NCI-H2171 treated with DMSO at 0.1 percent for 48 hours (cell line): ENCODE data around the gene GPBAR1.

Experiments
- DNase-seq: peaks from one replicate; lab custom pipeline; 2025; lab: John Stamatoyannopoulos, UW

The GPBAR1 gene

DNA sequence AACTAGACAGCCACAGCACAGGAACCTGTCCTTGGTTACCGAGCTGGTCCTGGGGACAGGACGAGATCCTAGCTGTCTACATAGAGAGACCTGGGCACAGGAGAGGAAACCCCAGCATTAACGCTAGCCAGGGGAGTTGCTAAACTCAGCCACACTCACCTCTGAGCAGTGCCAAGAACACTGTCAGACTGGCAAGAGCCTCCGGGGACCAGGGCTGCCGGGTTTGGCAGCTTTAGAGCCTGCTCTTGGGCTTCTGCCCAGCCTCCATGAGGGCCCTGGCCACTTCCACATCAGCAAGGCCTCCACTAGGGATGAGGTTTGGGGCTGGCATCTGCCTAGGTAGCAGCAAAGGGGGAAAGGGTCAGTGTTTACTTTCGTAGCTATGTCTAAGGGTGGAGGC, 24.8 kb downstream of the GPBAR1 start:
- peak; percentile 16 for DNase-seq

DNA sequence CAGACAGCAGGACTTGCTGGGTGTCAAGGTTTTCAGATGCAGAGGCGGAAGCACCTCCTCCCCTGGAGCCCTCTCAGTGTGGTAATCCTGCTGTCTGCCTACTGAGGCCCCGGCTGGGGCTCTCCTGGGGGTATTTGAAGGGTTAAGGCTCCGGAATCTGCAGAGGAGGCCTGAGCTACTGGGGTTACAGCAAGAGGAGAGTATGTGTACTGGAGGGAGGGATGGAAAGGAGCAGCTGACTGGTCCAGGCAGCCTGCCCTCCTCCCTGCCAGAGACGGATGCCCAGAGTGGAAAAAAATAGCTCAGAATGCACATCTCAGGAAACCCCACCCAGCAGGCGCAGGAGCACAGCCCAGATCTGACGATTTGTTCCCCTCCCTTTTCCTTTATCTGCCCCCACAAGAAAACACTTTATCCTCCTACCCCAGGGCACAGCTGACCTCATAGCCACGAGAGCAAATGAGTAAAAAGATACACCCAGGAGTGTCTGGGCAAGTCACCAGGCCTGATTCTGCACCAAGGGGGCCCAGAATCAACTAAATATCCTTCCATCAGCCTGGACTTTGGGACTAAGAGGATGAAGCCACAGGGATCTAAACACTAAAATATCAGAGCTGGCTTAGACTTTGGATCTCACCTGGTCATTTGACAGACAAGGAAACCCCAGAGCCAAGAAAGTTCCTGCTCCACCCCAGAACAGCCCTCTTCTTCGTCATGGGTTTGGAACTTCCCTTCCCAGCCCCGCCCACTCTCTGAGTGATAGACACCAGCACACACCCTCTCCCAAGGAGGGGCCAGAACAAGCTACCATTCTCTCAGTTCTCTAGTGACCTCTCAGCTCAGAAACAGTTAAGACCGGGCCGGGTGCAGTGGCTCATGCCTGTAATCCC, 26.0 kb downstream of the GPBAR1 start:
- no peak for DNase-seq

GRCh38 chr2:218289639-218290315, 29.0 kb downstream of the GPBAR1 start:
- no peak for DNase-seq

- DNase-seq, result no peak
These were observed 29.8 kb downstream of the GPBAR1 start for GRCh38 chr2:218290316-218291261.

DNA sequence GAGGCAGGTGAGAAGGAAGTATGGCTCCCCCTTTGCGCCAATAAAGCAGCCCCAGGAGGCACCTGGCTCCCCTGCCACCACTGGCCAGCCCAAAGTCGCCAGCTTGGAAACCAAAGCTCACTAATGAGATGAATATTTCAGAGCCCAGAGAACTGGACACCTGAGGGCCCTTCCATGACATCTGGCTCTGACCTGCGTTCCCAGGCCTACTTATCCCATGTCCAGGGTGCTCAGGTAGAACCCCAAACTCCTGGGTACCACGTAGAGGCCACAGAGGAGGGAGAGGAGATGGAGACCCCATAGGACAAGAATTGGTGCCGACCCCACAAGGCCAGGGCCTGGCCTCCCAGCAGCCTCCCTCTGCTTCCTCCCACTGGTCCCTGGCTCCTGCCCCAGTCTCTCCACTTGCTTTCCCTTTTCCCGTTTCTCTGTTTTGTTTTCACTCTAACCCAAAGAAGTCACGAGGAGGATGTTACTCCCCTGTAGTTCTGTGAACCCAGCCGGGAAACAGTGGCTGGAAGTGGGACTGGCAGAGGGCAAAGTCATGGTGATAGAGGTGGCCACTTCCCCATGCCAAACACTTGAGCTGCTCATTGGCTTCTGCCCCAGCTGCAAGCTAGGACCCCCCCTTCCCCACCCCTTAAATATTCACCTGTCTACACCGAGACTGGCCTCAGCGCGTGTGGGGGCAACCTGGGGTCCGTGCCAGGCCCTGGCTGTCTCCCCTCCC, 30.7 kb downstream of the GPBAR1 start:
- no peak for DNase-seq

DNA sequence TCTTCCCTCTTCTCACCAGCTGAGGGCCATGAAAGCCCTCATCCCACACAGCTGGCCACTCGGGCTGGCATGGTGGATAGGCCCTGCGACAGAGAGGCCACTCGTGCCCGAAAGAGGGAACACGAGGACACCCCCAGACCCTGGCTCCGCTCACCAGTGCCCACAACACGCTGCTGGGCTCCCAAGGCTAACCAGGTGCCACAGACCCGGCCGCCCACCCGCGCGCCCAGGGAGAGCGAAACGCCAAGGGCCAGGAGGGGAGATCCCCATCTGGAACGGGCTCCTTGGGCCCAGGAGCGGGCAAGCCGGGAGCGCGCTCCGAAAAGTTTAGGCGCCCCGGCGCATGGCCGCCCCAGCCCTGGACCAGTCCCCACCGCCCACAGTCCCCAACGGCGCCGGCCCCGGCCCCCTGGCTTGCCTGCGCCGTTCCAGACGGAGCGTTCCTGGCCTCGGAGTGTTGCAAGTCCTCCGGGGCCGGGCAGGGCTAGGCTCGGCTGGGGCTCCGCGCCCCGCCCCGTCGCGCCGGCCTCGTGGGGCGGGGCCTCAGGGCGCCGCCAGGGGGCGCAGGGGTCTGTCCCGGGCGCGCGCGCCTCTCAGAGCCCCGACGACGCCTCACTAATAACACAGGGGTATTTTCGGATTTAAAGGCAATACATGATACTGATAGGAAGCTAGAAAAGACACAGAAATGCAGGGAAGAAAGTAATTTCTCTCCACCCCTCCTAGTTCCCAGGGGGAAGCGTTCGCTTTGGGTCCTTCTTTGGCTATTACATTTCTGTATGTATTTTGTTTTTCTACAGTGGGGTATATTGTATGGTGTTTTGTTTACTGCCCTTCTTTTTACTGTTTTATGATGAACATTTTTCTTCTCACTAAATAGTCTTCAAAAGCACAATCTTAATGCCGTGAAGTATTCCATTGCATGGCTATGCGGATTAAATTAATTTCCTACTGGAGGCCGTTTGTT, 31.5 kb downstream of the GPBAR1 start, which contains the start of gene TMBIM1:
Gene TMBIM1 (minus strand): TSS at position 456 of the 967 bp plus-strand sequence. CDS start 10,362 bp downstream, outside the sequence.
- DNase-seq, result no peak

DNA sequence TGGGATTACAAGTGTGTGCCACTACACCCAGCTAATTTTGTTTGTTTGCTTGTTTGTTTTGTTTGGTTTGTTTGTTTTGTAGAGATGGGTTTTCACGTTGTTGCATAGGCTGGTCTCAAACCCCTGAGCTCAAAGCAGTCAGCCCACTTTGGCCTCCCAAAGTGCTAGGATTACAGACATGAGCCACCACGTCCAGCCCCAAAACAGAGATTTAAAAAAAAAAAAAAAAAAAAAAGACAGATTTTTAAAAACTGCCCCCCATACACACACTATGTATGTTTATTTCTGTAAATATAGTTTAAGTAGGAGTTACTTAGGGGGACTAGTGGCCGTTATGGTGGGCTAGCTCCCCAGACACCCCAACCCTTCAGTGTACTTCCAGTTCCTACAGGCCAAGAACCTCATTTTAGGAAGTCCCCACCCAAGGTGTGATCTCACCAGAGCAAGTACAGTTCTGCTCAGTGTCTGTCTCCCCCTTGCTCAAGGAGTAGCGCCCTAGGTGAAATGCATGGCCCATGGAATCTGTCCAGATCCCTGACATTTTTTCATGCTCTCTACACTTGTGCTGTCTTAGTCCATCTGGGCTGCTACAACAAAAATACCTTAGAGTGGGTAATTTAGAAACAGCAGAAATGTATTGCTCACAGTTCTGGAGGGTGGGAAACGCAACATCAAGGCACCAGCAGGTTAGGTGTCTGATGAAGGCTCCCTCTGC, 33.1 kb downstream of the GPBAR1 start:
- DNase-seq, result no peak

DNA sequence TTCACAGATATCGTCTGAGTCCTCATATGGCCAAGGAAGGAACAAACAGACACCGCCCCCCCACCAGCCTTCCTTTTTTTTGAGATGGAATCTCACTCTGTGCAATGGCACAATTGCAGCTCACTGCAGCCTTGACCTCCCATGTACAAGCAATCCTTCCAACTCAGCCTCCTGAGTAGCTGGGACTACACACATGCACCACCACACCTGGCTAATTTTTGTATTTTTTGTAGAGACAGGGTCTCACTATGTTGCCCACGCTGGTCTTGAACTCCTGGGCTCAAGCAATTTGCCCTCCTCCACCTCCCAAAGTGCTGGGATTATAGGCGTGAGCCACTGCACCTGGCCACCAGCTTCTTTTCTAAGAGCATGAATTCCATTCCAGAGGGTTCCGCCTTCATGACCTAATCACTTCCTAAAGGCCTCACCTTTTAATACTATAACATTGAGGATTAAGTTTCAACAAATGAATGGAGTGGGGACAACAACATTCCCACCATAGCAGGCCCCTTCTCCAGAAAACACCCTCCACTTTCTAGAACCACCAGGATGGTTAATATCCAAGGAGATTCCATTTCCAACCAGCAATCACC, 33.7 kb downstream of the GPBAR1 start:
- DNase-seq, result no peak

- DNase-seq, result no peak
These were observed 34.2 kb downstream of the GPBAR1 start for GRCh38 chr2:218295029-218295428.

DNA sequence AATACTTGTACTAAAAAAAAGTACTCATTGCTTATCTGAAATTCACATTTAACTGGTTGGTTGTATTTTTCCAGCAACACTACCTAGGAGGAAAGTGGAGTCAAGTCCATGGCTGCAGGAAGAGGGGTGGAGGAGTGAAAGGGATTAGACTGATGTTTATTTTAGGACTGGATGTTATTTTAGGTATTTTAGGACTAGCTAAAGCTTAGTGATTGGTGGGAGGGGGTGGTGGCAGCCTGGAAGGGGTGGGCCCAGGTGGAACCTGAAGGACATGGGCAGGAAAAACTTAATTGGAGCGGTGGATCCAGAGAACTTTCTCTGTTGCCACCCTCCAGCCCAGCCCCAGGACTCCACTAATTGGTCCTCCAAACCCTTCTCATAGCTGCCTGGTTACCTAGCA, 35.4 kb downstream of the GPBAR1 start:
- no peak for DNase-seq

DNA sequence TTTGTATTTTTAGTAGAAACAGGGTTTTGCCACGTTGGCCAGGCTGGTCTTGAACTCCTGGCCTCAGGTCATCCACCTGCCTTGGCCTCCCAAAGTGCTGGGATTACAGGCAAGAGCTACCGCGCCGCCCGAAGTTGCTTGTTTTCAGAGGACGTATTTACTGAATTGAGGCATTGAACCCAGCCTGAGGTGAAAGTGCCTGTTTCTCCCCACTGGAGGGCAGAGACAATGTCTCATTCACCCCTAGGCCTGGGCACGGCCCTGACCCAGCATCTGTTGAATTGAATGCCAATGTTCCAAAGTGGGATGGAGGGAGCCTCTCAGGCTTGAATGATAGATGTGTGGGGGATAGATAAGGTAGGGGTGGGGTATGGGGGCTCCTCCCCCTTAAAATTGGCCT, 36.0 kb downstream of the GPBAR1 start:
- no peak for DNase-seq

- no peak for DNase-seq
These were observed 37.6 kb downstream of the GPBAR1 start for GRCh38 chr2:218298314-218298875.

GRCh38 chr2:218300141-218300540, 39.3 kb downstream of the GPBAR1 start:
- no peak for DNase-seq

DNA sequence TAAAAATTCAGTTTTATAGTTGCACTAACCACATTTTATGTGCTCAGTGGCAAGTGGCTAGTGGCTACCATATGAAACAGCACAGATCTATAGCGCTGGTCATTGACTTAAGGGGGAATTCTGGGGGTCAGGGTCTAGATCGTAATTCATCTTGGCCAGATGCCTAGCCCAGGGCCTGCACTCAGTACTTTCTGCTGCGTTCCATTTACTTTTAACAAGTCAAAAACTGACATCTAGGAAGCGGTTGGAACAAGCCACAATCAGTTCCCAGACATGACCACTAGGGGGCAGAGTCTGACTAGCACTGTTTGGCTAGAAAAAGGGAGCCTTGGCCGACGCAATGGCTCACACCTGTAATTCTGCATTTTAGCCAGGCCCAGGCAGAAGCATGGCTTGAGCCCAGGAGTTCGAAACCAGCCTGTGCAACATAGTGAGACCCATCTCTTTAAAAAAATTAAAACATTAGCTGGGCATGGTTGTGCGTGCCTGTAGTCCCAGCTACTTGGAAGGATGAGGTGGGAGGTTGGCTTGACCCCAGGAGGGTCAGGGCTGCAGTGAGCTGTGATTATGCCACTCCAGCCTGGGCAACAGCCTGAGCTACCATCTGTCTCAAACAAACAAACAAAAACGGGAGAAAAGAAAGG, 40.5 kb downstream of the GPBAR1 start:
- DNase-seq, result peak; percentile 84

GRCh38 chr2:218305383-218305782, 44.6 kb downstream of the GPBAR1 start:
- no peak for DNase-seq

DNA sequence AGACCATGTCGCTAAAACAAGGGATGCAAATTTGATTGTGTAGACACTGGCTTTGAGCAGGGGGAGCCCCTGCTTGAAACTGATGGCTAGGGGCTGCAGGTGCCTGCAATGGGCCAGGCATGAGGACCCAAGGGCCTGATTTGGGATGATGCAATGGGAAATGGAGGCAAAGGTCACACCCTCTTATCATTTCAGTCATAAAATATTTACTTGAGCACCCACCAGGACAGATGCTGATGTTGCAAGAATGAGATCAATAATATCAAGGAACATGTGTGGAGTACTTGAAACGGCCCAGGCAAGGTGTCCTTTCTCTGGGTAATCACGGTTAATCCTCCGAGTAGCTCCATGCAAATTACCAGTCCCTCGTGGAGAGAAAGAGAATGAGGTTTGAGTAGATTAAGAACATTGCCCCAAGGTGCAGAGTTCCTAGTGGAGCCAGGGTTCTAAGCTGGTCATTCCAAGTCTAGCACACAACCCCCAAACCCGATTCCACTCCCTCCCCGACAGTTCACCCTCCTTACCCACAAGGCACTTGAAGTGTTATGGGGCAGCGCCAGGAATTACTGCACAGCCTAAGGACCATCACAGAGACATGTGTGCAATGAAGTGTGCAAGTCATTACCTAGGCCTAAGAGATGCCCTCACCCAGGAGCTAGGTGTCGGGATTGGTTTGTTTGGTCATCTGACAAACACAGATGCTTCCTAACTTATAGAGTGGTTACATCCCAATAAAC, 45.5 kb downstream of the GPBAR1 start:
- DNase-seq, result no peak

- DNase-seq, result no peak
These were observed 46.7 kb downstream of the GPBAR1 start for GRCh38 chr2:218307415-218308090.
